Astrocyte (in vitro differentiated cells and primary cell): Measurements from ENCODE around the gene GJB4. TPM values are rescaled to one million over a fixed set of nuclear protein-coding genes. Genes with fewer than 3 reads are reported as not detected.

ENCODE experiments used
- DNase-seq: peaks from one replicate; pipeline ENCODE4 v3.0.0-alpha.2; 2010; ENCODE audit warnings: low read depth
- FAIRE-seq: peaks from 2 replicates; lab custom pipeline; 2011; peaks lifted over from hg19 to GRCh38; lab: Jason Lieb, UNC
- H2AFZ ChIP-seq: 2 replicates; pipeline ENCODE4 v1.6.0; 2012; ENCODE audit warnings: low read depth, low read length, inconsistent platforms
- H3K27ac ChIP-seq: 2 replicates; pipeline ENCODE4 v1.5.1; 2011; ENCODE audit warnings: low read depth, low read length, inconsistent platforms
- H3K27me3 ChIP-seq: 2 replicates; pipeline ENCODE4 v1.6.0; 2011; ENCODE audit warnings: low read length, inconsistent platforms; ENCODE audit not compliant: insufficient read depth
- H3K36me3 ChIP-seq: 2 replicates; pipeline ENCODE4 v1.5.1; 2011; ENCODE audit warnings: low read length, inconsistent platforms; ENCODE audit not compliant: insufficient read depth
- H3K4me1 ChIP-seq: 2 replicates; pipeline ENCODE4 v1.5.1; 2011; ENCODE audit warnings: low read length, inconsistent platforms; ENCODE audit not compliant: insufficient read depth
- H3K4me2 ChIP-seq: 2 replicates; pipeline ENCODE4 v1.6.0; 2012; ENCODE audit warnings: low read length, inconsistent platforms
- H3K4me3 ChIP-seq: 2 replicates; pipeline ENCODE4 v1.5.1; 2011; ENCODE audit warnings: low read depth, mild to moderate bottlenecking, low read length, inconsistent platforms; ENCODE audit not compliant: insufficient read depth
- H3K79me2 ChIP-seq: 2 replicates; pipeline ENCODE4 v1.6.0; 2012; ENCODE audit warnings: mild to moderate bottlenecking, low read length, inconsistent platforms; ENCODE audit not compliant: insufficient read depth
- H3K9ac ChIP-seq: 2 replicates; pipeline ENCODE4 v1.6.0; 2012; ENCODE audit warnings: mild to moderate bottlenecking, low read length, inconsistent platforms
- H3K9me3 ChIP-seq: 2 replicates; pipeline ENCODE4 v1.5.1; 2012; ENCODE audit warnings: low read depth, mild to moderate bottlenecking, low read length, inconsistent platforms; ENCODE audit not compliant: insufficient read depth
- H4K20me1 ChIP-seq: 2 replicates; pipeline ENCODE4 v1.6.0; 2012; ENCODE audit warnings: low read length, inconsistent platforms; ENCODE audit not compliant: insufficient read depth
- H3K27ac Mint-ChIP-seq: one replicate; pipeline ENCODE4 v1.8.0; 2021; ENCODE audit warnings: mild to moderate bottlenecking, mixed read lengths; ENCODE audit not compliant: unreplicated experiment
- H3K27me3 Mint-ChIP-seq: one replicate; pipeline ENCODE4 v1.8.0; 2021; ENCODE audit warnings: low read depth, mixed read lengths; ENCODE audit not compliant: unreplicated experiment
- H3K36me3 Mint-ChIP-seq: one replicate; pipeline ENCODE4 v1.8.0; 2021; ENCODE audit warnings: low read depth, mixed read lengths; ENCODE audit not compliant: unreplicated experiment
- H3K4me1 Mint-ChIP-seq: one replicate; pipeline ENCODE4 v1.8.0; 2021; ENCODE audit warnings: low read depth, mixed read lengths; ENCODE audit not compliant: unreplicated experiment
- H3K4me3 Mint-ChIP-seq: one replicate; pipeline ENCODE4 v1.8.0; 2021; ENCODE audit warnings: mild to moderate bottlenecking, moderate library complexity, mixed read lengths; ENCODE audit not compliant: unreplicated experiment
- H3K9me3 Mint-ChIP-seq: one replicate; pipeline ENCODE4 v1.8.0; 2021; ENCODE audit warnings: mild to moderate bottlenecking, mixed read lengths; ENCODE audit not compliant: unreplicated experiment
- EZH2 ChIP-seq: IDR thresholded peaks from 2 replicates; pipeline ENCODE4 v1.6.1; 2012; ENCODE audit warnings: mild to moderate bottlenecking, low read length, inconsistent platforms; ENCODE audit not compliant: insufficient read depth
- total RNA-seq: library from RNA; stranded (reverse); gene quantifications from 2 replicates; pipeline ENCODE4 v1.2.1, GENCODE V29; 2021
- TF ChIP-seq, protein P1 (sequence below): IDR thresholded peaks from 2 replicates; pipeline ENCODE4 v1.5.1; 2011; ENCODE audit warnings: low read depth, mild to moderate bottlenecking, inconsistent platforms, low read length, moderate library complexity; ENCODE audit not compliant: insufficient read depth

Gene GJB4
- total RNA-seq, 1 donor from 2014 or later = not detected

- Mint-ChIP-seq H3K36me3 (peaks cover 6% of the 10 kb centered on the region), H3K27ac (peak overlapping the region; percentile 12), H3K9me3 (peaks cover 7% of the 10 kb centered on the region), H3K4me1 (no peaks in the 10 kb centered on the region), H3K27me3 (peaks cover 37% of the 10 kb centered on the region), H3K4me3 (no peak overlapping the region)
- H3K27ac ChIP-seq = no peak overlapping the region
- TF ChIP-seq EZH2 = no peak
- TF ChIP-seq, protein P1, sequence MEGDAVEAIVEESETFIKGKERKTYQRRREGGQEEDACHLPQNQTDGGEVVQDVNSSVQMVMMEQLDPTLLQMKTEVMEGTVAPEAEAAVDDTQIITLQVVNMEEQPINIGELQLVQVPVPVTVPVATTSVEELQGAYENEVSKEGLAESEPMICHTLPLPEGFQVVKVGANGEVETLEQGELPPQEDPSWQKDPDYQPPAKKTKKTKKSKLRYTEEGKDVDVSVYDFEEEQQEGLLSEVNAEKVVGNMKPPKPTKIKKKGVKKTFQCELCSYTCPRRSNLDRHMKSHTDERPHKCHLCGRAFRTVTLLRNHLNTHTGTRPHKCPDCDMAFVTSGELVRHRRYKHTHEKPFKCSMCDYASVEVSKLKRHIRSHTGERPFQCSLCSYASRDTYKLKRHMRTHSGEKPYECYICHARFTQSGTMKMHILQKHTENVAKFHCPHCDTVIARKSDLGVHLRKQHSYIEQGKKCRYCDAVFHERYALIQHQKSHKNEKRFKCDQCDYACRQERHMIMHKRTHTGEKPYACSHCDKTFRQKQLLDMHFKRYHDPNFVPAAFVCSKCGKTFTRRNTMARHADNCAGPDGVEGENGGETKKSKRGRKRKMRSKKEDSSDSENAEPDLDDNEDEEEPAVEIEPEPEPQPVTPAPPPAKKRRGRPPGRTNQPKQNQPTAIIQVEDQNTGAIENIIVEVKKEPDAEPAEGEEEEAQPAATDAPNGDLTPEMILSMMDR = no peak
- no peaks in the 10 kb centered on the region for H3K9me3 ChIP-seq
- H3K4me2 ChIP-seq = no peak overlapping the region
- H4K20me1 ChIP-seq = no peaks in the 10 kb centered on the region
- H3K36me3 ChIP-seq = no peaks in the 10 kb centered on the region
- H3K4me3 ChIP-seq = no peak overlapping the region
- no peaks in the 10 kb centered on the region for H3K4me1 ChIP-seq
- H3K79me2 ChIP-seq = no peaks in the 10 kb centered on the region
- no peak overlapping the region for H2AFZ ChIP-seq
- H3K27me3 ChIP-seq = no peaks in the 10 kb centered on the region
- no peak for FAIRE-seq
- no peak overlapping the region for H3K9ac ChIP-seq
- DNase-seq = peak; percentile 39
These were observed 40.7 kb downstream of the GJB4 start for GRCh38 chr1:34800214-34800613.

DNA sequence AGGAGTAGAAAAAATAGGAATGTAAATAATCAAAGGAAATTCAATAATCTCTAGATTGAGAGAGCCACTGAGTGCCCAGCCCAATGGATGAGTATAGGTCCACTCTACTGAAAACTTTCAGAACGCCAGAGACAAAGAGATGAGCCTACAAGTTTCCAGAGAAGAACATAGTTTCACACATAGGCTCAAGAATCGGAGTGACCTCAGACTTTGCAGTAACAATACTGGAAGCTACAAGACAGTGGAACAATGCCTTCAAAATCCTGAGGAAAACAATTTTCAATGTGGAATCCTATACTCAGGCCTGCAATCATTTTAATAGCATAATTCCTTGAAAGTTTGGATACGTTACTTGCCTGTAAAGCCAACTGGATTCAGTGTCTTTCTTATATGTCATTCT is 44.2 kb downstream of the GJB4 start:
- Histone ChIP-seq H3K4me2 (no peak overlapping the region), H3K4me1 (no peaks in the 10 kb centered on the region), H4K20me1 (no peaks in the 10 kb centered on the region), H3K79me2 (no peaks in the 10 kb centered on the region), H3K36me3 (no peaks in the 10 kb centered on the region), H3K9ac (no peak overlapping the region), H3K27ac (no peak overlapping the region), H3K27me3 (no peaks in the 10 kb centered on the region), H3K4me3 (no peak overlapping the region), H3K9me3 (no peaks in the 10 kb centered on the region), H2AFZ (no peak overlapping the region)
- Mint-ChIP-seq H3K4me1 (peaks cover 10% of the 10 kb centered on the region), H3K27me3 (peaks cover 7% of the 10 kb centered on the region), H3K4me3 (no peak overlapping the region), H3K36me3 (peaks cover 6% of the 10 kb centered on the region), H3K27ac (no peak overlapping the region), H3K9me3 (peaks cover 5% of the 10 kb centered on the region)
- no peak for TF ChIP-seq EZH2
- TF ChIP-seq, protein P1 = no peak
- FAIRE-seq = no peak
- no peak for DNase-seq

DNA sequence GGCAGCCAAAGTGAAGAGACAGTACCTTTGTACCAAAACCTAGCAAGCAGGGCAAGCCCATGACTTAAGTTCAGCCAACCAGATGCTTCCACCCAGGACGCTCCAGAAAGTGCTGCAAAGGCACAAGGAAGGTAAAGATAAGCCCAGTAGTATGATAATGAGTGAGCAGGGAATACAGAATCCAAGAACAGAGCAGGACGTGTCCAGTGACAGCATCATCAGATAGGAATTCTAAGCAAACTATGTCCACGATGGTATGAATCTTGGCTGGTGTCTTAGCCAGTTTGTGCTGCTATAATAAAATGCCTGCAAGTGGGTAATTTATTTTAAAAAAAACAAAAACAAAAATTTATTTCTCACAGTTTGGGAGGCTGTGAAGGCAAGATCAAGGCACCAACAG is 46.9 kb downstream of the GJB4 start:
- no peak overlapping the region for H3K4me3 Mint-ChIP-seq
- peaks cover 7% of the 10 kb centered on the region for H3K9me3 Mint-ChIP-seq
- Histone ChIP-seq H3K36me3 (no peaks in the 10 kb centered on the region), H3K4me1 (no peaks in the 10 kb centered on the region), H3K79me2 (no peaks in the 10 kb centered on the region), H3K9ac (no peak overlapping the region), H4K20me1 (no peaks in the 10 kb centered on the region), H3K9me3 (no peaks in the 10 kb centered on the region), H3K27ac (no peak overlapping the region), H3K27me3 (no peaks in the 10 kb centered on the region), H3K4me3 (no peak overlapping the region), H2AFZ (peak overlapping the region; percentile 37), H3K4me2 (no peak overlapping the region)
- DNase-seq = peak; percentile 55
- H3K27me3 Mint-ChIP-seq = peaks cover 3% of the 10 kb centered on the region
- peaks cover 10% of the 10 kb centered on the region for H3K4me1 Mint-ChIP-seq
- no peak for FAIRE-seq
- no peak for TF ChIP-seq EZH2
- TF ChIP-seq, protein P1 = no peak
- peaks cover 6% of the 10 kb centered on the region for H3K36me3 Mint-ChIP-seq
- H3K27ac Mint-ChIP-seq = no peak overlapping the region
